ENCODE measurements around the gene VAV3. TPM values are rescaled to one million over a fixed set of nuclear protein-coding genes. Genes with fewer than 3 reads are reported as not detected.

Gene VAV3
- total and polyA plus RNA-seq, 9 of the 15 experiments (the other 6 are each of a cell fraction or from before 2014, with no cell fraction given), result not detected

DNA sequence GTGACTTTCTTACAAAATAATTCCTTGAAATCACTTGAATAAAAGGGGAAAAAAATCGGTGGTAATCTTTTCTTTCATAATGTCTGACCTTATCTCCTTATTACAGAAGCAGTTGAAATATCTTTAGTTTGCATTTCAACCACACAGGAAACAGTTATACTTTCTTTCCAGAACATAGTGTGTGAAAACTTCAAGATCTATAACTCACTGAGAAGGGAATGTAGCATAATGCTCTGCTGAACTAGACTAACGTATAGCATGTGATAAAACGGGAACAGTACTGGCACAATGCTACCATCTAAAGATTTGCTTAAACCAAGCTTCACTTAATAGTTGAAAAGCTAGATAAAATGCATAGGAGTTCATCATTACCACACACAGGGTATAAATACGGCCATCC lies 45.0 kb downstream of the VAV3 start (continued):
- no peak for TF ChIP-seq SMARCC2 (IDR thresholded peaks at IDR 0.05; ENCODE audit: low read depth)
- TF ChIP-seq WHSC1 (IDR thresholded peaks at IDR 0.05; ENCODE audit: low read length), result no peak

DNA sequence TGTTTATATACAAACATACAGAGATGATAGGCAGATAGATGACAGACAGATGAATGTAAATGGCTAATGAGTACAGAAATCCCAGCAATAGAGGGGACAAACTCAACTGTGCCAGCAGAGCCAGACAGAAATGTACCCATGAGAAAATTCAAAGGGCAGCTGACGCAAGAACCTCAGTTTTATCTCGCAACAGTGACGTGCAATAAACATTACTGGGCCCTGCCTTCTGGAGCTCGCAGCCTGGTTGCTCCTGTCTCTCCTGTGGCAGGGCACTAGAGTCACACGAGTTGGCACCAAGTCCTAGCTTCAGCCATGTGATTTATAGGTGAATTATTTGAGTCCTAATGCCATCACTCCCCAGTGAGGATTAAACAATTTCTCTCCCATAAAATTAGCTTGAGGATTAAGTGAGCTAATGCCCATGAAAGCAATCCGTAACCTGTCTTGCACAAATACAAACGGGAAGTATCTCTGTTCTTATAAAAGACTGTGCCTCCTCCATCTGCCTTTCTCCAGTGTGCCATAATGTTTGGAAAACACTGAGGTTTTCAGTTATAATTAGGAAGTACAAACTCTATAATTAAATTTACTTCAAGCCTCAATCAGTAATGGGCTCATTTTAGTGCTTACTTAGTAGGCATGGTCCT lies 50.7 kb downstream of the VAV3 start:
- Histone ChIP-seq H3K36me3 (ENCODE audit: control insufficient read depth, insufficient read depth, low read length) (no peaks in the 10 kb centered on the region), H3K79me2 (ENCODE audit: control insufficient read depth, insufficient read depth, low read length) (no peaks in the 10 kb centered on the region)
- intact Hi-C loops (cut with micrococcal nuclease), result no loop called here

More for the DNA sequence above, 50.7 kb downstream of the VAV3 start:
- H3K9me3 ChIP-seq (replicated peaks; ENCODE audit: control insufficient read depth, insufficient read depth, low read depth, low read length), result no peaks in the 10 kb centered on the region
- no peak overlapping the region for H3K9ac ChIP-seq (ENCODE audit: insufficient read depth in 1 of 2, low read depth in 2 of 2, low read length in 2 of 2)
- ChIA-PET POLR2A (interaction anchor here (0.6 kb wide), 1 partner anchor 43 kb away, joined by 3 read pairs; no protein-coding TSS in a partner anchor), CTCF (ENCODE audit: low intra/inter-chr PET ratio) (no interaction called here)
- ATAC-seq (peak; percentile 29; the same call in 1 of the 3 replicates), FAIRE-seq (no peak), DNase-seq (ENCODE audit: extremely low read depth in 1 of 4, low spot score in 3 of 4) (no peak)
- no peak overlapping the region for H3K4me2 ChIP-seq (ENCODE audit: insufficient read depth, low read length)
- no peaks in the 10 kb centered on the region for H3K9me1 ChIP-seq (ENCODE audit: control insufficient read depth, insufficient read depth, low read length)
- no peaks in the 10 kb centered on the region for H3K27me3 ChIP-seq (ENCODE audit: control insufficient read depth in 2 of 2, insufficient read depth in 2 of 2, low read length in 2 of 2)
- BruUV-seq (replicated peaks), result no TSS peak
- no peaks in the 10 kb centered on the region for H4K20me1 ChIP-seq (replicated peaks; ENCODE audit: control insufficient read depth, insufficient read depth, low read length)
- no peak overlapping the region for H2AFZ ChIP-seq (ENCODE audit: low read depth, low read length)
- under 1% methylated on average over 7 of the region's 7 CpGs for WGBS (ENCODE audit: insufficient coverage, low coverage, missing lambda C conversion rate)
- in situ Hi-C loops (cut with MboI), result no loop called here
- H3K27ac ChIP-seq (ENCODE audit: extremely low read depth, low read depth, low read length), result no peak overlapping the region
- H3K4me3 ChIP-seq, result no peak overlapping the region
- TF ChIP-seq MCM7 (IDR thresholded peaks at IDR 0.05) (no peak), RBM22 (IDR thresholded peaks at IDR 0.05; ENCODE audit: low read depth, low read length, poor library complexity, severe bottlenecking) (no peak)
- TF ChIP-seq, protein P1, sequence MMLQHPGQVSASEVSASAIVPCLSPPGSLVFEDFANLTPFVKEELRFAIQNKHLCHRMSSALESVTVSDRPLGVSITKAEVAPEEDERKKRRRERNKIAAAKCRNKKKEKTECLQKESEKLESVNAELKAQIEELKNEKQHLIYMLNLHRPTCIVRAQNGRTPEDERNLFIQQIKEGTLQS (IDR thresholded peaks at IDR 0.05), result no peak
- TF ChIP-seq, protein P1 (CRISPR knock-in tag; conservative IDR thresholded peaks at IDR 0.05), result no peak
- H3K4me1 ChIP-seq (replicated peaks in 1 of 2; ENCODE audit: control insufficient read depth in 2 of 2, insufficient read depth in 2 of 2, low read length in 2 of 2), result no peaks in the 10 kb centered on the region
